K562 (cell line): ENCODE results near the gene DPEP1. TPM values are rescaled to one million over a fixed set of nuclear protein-coding genes. Genes with fewer than 3 reads are reported as not detected.

Source experiments
- BCLAF1 ChIP-seq, 2 experiments: fragments of 450-650 bp in 1 of 2; IDR thresholded peaks; 2 replicates each; pipeline ENCODE4 v1.6.1; 2011 to 2017; ENCODE audit warnings: low read depth in 2 of 2, antibody characterized with exemption in 1 of 2, borderline replicate concordance in 1 of 2, low read length in 1 of 2, mild to moderate bottlenecking in 1 of 2, mixed read lengths in 1 of 2; ENCODE audit not compliant: control insufficient read depth in 1 of 2
- E2F5 ChIP-seq: sonication (generic); formaldehyde crosslinking; IDR thresholded peaks from 2 replicates; pipeline ENCODE4 v1.8.0; 2022; ENCODE audit warnings: mild to moderate bottlenecking, missing genetic modification reagents
- GABPB1 ChIP-seq: sonication (generic); formaldehyde crosslinking; IDR thresholded peaks from 2 replicates; pipeline ENCODE4 v1.8.0; 2022; ENCODE audit warnings: mild to moderate bottlenecking, missing genetic modification reagents
- RAD51 ChIP-seq: fragments of 450-650 bp; IDR thresholded peaks from 2 replicates; pipeline ENCODE4 v1.7.1; 2016; ENCODE audit warnings: low read depth, mild to moderate bottlenecking, borderline replicate concordance
- THAP12 ChIP-seq: fragments of 250-450 bp; sonication (Bioruptor Pico); IDR thresholded peaks from 2 replicates; pipeline ENCODE4 v1.9.0; 2021; ENCODE audit warnings: mild to moderate bottlenecking, inconsistent platforms
- ZNF12 ChIP-seq: sonication (generic); formaldehyde crosslinking; IDR thresholded peaks from 2 replicates; pipeline ENCODE4 v1.4.0; 2020; ENCODE audit warnings: mild to moderate bottlenecking, missing genetic modification reagents
- ZNF224 ChIP-seq: sonication (generic); formaldehyde crosslinking; IDR thresholded peaks from 2 replicates; pipeline ENCODE4 v1.8.0; 2022; ENCODE audit warnings: mild to moderate bottlenecking, missing genetic modification reagents
- ZSCAN32 ChIP-seq: fragments of 450-650 bp; formaldehyde crosslinking; IDR thresholded peaks from 2 replicates; pipeline ENCODE4 v1.4.0; 2020; ENCODE audit warnings: mild to moderate bottlenecking, moderate library complexity
- polyA plus RNA-seq, 8 experiments: library from polyadenylated mRNA; depleted of rRNA in 4 of 8; stranded (reverse) in 5 of 8; unstranded in 3 of 8; fragments of >200 nt; fragmentation: Nextera tagmentation in 2 of 8; fragmentation: Illumina TruSeq in 1 of 8; extraction: Ambion mirVana in 2 of 8; extraction: Trizol in 1 of 8; gene quantifications; 2 replicates each; pipeline versions ENCODE4 v1.2.1 to v1.2.3, GENCODE V29; 2011 to 2014; ENCODE audit warnings: inconsistent platforms in 1 of 8, missing spikeins in 1 of 8
- total RNA-seq, 7 experiments: library from RNA; depleted of rRNA in 6 of 7; stranded (reverse); fragments of >200 nt in 6 of 7; fragmentation: Illumina TruSeq in 2 of 7; extraction: Trizol in 2 of 7; gene quantifications; 2 replicates each; pipeline versions ENCODE4 v1.2.1 to v1.2.3, GENCODE V29; 2011 to 2021; ENCODE audit warnings: low replicate concordance in 1 of 7

Gene DPEP1
- total and polyA plus RNA-seq, 9 of the 15 experiments (the other 6 are each of a cell fraction or from before 2014, with no cell fraction given) = 0.14 to 0.31 (median 0.20) TPM; not detected in 6

GRCh38 chr16:89686520-89687091, 73.2 kb downstream of the DPEP1 start, which contains the start of gene CDK10 (continued):
- TF ChIP-seq GABPB1 (CRISPR knock-in tag) (peak; percentile 64), E2F5 (CRISPR knock-in tag) (peak; percentile 74; the same call in 1 of the 2 replicates), ZSCAN32 (CRISPR knock-in tag) (no peak), ZNF224 (no peak), BCLAF1 (IDR thresholded peaks at IDR 0.05; ENCODE audit: borderline replicate concordance in 1 of 2, control insufficient read depth in 1 of 2, low read depth in 2 of 2, low read length in 1 of 2) (no peak), RAD51 (no peak), ZNF12 (CRISPR knock-in tag) (no peak), THAP12 (CRISPR knock-in tag) (peak; percentile 71; the same call in 1 of the 2 replicates)
